Measurements from ENCODE around the gene DDR1.

Gene DDR1

DNA sequence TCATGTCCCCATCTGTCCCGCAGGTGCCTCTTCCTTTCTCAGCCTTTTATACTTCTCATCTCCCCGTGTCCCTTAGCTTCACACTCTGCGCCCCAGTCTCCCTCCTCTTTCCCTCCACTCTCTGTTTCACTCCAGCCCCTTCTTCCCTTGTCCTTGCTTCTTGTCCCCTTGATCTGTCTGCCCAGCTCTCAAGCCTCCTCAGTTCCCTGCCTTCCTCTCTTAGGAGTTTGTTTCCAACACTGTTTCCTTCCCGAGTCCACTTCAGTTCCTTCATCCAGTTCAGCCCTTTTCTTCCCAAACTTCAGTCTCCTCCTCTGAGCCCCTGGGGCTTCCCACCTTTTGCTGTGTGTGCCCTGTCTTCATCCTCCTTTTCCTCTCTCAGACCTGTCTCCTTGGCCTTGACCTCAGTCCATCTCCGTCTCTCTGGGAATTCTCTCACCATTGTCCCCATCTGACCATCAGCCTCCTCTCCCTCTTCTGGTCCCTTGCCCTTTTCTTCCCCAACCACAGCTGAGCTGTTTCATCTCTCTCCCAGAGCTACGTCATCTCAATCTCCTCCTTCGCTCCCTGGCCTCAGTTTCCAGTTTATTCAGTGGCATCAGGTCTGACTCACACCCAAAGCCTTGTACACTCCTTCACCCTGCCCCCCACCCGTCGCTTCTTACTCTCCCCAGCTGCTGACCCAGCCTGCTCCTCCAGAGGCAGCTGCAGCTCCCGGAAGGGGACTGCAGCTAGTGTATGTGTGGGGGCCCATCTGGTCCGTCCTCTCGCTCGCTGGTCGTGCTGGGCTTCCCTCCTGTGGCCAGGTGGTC lies 2.7 kb upstream of the DDR1 start:
- DNase-seq, result no peak

DNA sequence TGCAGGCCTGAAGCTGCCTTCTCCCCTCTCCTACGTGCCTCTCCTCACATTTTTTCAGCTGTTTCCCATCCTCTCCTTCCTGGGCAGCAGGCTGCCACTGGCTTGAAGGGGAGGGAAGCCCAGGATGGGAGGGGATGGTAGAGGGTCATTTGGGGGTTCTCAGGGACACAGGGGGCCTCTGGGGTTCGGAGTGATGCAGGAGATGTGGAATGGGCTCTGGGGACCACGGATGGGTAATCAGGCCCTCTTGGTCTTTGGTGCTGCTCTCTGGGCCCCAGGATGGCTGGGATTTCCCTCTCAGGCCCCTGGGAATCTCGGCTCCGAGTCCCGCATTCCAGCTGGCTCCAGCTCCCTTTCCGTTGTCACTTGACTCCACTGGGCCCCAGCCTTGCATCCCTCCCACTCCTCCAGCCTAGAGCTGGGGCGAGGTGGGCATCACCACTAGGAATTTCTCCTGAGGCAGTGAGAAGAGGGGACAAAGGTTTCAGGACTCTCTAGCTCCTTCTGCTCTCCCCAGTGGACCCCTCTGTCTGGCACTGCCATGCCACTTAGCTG lies 2.0 kb upstream of the DDR1 start:
- DNase-seq, result no peak

DNA sequence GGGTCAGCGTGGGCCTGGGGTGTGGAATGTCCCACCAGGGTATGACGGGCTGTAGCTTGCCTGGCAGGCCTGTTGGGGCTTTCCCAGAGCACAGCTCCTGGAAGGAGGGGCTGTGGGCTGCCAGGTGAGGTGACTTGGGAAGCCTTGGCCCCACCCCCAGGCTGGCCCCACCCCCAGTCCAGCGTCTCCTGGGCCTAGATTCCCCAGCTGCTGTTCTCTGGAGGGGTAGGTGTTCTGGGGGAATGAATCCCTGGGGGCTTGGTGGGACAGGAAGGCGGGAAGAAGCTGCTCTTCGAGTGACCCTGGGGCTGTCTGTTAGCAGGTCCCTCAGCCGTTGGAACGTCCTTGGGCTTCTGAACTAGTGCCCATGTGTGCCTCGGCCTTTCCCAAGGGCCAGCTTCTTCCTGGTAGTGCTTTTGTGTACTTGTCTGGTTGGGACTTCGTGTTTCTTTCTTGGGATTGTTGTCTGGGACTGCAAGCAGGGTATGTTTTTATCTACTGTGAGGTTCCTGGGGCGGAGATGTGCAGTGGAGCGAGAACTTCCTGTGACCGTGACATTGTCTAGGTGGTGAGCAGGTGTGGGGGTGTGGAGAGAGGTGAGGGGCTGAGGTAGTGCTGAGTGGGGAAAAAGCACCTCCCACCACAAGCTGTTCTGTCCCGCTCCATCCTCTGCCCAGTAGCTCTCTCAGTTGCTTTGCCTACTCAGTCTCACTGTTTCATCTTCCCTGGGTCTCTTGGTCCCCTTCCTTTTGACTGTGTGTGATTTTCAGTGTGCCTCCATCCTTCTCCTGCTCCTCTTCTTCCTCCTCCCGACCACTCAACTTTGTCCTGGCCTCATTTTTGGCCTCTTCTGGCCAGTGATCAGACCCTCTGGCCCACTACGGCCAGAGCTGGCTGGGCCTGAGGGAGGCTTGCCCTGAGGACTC lies 1.3 kb upstream of the DDR1 start:
- DNase-seq, result peak in 1 of 2 donors; percentile 22

DNA sequence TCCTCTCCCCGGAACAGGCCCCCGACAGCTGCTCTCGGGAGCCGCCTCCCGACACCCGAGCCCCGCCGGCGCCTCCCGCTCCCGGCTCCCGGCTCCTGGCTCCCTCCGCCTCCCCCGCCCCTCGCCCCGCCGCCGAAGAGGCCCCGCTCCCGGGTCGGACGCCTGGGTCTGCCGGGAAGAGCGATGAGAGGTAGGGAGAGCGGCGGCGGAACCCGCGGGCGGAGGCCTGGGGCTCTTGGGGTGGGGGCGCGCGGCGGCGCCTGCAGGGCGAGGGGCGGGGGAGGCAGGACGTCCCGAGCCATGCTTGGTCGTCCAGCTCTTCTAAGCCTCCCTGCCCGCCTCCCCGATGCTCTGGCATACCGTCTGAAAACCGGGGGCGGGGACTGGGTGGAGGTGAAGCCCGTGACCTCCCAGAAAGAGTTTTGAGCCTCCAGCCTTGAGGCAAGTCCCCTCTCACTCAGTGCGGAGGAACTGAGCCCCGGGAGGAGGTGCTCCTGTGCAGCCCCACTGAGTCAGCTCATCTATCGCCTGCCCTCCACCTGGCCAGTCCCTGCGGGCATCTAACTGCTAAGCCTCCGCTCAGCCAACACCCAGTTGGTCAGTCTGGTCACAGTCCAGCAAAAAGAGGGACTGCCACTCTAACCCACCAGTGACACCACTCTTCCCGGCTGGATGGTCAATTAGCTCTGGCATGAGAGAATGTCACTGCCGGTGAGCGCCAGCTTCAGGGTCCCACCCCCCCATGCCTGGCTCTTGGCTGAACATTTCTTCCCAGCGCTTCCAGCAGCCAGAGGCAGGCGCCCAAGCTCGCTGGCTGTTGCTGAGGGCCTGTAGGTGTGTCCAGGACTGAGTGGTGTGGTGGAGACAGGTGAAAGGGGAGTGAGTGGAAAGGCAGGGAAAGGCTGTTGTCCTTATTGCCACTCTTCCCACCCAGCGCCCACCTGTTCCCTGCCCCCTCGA lies 482 bp downstream of the DDR1 start:
- peak; percentile 51 to 64 for DNase-seq

DNA sequence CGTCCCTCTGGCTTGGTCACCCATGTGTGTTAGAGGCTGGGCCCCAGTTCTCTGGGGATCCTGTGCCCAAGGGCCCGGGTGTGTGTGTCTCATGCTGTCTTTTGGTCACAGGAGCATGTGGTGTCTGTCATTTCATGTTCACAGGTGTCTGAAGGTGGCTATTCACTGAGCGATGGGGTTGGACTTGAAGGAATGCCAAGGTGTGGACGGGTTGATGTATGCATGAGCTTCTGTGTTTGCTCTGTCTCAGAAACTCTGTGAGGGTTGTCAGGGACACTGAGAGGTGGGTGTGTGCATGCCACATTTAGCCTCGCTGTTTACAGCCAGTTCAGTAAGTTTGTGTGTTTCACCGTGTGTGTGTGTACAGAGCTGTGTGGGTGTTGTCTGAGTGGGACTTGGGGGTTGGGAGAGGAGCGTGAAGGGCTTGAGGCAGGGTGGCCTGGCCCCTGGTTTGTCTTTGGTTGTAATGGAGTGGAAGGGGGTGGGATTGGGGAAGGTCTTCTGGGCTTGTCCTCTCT lies 1.2 kb downstream of the DDR1 start:
- DNase-seq, result peak in 1 of 2 donors; percentile 20

DNA sequence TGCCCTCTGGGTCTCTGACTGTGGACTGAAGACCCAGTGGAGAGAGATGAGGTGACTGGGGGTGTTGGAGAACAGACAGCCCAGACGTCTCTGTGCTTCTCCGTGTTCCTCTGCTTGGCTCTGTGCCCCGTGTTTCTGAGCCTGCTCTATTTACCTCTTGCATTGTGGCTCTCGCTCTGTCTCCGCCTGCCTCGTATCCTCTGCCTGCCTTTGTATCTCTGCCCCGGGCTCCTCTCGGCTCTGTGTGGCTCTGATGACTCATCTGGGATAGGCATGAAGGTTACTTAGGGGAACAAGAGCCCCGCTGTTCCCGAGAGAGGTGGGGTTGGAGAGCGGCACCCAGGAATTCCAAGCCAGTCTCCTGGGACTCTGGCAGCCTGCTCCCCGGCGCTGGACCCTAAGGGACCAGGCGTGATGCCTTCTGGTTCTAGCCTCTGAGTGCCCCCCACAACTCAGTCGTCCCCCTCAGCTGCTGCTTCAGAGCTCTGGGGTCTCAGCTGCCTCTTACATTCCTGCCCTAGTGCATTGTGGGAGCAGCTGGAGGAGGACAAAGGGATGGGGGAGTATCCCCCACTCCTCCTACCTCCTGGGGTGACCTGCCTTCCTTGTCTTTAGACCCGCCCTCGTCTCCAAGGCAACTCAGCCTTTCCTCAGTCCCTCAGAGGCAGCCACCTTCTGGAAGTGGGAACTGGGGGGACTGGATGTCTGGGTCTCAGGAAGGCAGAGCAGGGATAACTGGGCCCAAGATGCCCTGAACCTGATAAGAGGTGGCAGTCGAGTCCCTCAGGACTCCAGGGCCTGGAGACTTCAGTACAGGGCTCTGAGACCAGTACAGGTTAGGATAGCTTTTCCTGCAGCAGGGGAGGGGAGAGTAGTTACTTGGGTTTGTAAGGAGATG lies 1.9 kb downstream of the DDR1 start:
- peak; percentile 24 to 28 for DNase-seq

DNA sequence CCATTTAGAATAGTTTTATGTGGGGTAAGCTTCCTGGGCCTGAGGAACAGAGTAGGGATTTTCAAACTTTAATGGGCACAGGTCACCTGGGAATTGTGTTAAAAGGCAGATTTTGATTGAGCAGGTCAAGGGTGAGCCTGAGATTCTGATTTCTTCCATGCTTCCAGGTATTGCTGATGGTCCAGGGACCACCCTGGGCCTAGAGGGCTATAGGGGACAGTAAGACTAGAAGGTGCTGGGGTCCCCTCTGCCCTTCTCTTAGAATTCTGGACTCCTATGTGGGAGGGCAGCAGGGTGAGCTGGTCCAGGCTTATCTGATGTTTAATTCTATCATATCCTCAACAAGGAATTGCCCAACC lies 2.6 kb downstream of the DDR1 start:
- DNase-seq, result no peak

DNA sequence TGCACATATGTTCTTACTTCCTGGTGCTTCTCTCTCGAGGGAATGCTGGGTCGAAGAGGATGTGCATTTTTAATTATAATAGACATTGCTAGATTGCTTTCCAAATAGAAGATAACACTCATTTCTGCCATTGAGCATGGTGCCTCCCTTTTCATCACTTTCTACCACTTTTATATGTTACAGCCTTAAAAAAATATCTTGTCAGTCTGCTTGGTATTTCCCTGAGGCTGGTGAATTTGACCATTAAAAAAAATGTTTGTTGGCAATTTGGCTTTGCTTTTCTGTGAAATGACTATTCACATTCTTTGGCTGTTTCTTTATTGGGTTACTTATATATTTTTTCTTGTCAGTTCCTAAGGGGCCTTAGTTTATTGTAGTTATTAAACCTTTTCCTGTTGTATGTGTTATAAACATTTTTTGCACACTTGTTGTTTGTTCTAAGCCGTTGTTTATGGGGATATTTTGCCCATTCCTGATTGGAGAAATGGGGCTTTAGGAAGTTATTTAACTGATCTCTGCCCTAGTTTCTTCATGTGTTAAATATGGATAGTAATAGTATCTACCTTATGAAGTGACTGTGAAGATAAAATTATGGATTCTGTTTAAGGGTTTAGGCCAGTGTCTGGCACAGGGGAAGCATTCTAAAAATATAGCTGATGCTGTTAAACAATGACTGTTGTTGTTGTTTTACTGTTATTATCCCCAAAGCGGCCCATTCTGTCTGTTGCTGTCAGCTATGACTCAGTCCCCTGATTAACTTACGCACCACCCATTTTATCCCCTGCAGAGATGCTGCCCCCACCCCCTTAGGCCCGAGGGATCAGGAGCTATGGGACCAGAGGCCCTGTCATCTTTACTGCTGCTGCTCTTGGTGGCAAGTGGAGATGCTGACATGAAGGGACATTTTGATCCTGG lies 3.8 kb downstream of the DDR1 start:
- no peak for DNase-seq

DNA sequence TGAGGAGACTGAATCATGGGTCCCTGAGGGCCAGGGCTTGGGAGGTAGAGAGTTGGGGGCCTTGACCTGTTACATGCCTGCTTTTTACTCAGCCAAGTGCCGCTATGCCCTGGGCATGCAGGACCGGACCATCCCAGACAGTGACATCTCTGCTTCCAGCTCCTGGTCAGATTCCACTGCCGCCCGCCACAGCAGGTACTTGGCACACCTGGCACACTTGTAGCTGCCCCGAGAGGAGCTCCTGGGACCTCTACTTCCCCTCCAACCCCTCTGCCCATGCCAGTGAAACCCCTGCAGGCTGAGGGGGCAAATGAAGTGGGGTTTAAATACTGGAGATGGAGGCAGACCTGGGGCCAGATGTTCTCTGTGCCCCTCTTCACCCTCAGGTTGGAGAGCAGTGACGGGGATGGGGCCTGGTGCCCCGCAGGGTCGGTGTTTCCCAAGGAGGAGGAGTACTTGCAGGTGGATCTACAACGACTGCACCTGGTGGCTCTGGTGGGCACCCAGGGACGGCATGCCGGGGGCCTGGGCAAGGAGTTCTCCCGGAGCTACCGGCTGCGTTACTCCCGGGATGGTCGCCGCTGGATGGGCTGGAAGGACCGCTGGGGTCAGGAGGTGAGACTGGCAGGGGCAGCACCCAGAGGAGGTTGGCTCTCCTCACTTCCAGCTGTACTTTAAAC lies 4.6 kb downstream of the DDR1 start:
- DNase-seq, result no peak

DNA sequence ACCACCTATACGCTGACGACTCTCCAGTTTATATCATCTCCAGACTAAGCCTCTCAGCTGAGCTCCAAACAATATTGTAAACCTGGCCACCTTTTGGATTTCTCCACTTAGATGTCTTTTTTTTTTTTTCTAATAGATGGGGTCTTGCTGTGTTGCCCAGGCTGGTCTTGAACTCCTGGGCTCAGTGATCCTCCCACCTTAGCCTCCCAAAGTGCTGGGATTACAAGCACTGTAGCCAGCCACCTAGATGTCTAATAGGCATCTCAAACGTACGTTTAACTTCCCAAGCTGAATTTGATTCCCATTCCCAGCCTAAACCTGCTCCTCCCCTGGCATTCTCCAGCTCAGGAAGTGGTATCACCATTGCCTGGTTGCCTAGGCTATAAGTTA lies 5.2 kb downstream of the DDR1 start:
- DNase-seq, result no peak

DNA sequence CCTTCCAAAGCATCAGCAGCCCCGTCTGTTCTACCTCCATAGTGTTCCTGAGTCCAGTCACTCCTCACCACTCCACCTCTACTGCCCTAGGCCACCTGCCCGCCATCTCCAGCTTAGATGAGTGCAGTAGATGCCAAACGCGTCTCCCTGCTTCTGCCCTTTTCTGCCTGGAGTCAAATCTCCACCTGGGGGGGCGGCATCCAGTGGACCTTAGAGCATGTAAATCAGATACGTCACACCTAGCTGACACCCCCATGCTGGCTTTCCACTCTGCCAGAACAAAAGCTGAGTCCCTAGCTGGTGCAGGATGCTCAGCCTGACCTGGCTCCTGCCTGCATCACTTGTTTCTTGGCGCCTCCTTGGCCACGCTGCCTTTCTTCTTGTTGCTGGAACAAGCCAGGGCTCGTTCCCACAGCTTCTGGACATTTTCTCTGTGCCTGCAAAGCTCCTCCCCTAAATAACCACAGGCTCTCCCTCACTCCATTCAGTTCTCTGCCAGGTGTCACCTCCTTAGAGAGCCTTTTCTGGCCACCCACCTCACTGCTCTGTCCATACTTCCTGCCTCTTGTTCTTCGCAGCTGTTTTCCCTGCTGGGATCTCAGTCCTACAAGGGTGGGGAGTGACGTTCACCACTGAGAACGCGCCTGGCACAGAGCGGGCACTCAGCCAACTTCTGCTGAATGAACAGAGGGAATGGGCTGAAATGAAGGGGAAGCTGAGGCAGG lies 5.8 kb downstream of the DDR1 start:
- no peak for DNase-seq

DNA sequence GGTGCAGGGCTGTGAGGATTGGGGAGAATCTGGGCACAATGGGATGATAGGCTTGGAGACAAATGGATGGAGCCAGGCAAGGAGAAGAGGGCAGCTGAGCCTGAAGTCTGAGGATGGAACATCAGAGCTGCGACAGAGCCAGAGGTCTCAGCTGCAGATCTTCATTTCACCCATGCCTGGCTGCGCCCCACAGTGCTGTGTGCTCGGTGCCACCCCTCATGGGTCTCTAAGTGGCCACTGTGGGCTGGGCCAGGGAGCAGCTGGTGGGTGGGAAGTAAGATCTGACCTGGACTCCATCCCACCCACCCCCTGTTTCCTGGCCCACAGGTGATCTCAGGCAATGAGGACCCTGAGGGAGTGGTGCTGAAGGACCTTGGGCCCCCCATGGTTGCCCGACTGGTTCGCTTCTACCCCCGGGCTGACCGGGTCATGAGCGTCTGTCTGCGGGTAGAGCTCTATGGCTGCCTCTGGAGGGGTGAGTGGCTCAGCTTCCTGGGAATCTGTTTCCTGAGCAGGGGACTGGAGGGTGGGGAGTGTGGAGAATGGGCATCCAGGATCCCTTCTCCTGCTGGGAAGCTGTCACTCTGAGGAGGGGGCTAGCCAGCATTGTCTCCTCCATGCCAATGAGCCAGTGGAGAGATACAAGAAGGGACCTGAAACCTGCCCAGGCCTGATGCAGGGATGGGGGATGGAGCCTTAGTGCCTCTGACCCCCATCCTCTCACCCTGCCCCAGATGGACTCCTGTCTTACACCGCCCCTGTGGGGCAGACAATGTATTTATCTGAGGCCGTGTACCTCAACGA lies 6.5 kb downstream of the DDR1 start:
- no peak for DNase-seq

DNA sequence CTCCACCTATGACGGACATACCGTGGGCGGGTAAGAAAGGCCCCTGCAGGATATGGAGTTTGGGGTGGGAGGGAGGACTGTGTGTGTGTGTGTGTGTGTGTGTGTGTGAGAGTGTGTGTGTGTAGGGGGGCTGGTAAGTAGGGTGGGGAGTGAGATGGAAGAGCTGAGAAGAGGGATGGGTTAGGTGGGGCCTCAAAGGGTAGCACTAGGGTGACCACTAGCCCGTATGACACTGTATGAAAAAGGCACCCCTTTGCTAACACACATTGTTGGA lies 7.1 kb downstream of the DDR1 start:
- DNase-seq, result no peak

DNA sequence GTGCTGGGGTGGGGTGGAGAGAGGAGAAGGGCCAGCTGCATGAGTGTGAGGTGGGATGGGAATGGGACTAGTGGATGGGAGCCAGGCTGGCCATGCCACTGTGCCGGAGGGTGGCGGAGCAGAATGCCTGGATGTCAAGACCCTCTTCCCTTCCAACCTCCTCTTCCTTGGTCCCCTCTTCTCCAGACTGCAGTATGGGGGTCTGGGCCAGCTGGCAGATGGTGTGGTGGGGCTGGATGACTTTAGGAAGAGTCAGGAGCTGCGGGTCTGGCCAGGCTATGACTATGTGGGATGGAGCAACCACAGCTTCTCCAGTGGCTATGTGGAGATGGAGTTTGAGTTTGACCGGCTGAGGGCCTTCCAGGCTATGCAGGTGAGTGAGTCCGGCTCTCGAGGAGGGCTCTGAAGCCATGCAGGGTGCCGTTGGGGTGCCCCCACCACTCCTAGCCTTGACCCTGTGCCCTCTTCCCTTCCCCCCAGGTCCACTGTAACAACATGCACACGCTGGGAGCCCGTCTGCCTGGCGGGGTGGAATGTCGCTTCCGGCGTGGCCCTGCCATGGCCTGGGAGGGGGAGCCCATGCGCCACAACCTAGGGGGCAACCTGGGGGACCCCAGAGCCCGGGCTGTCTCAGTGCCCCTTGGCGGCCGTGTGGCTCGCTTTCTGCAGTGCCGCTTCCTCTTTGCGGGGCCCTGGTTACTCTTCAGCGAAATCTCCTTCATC lies 7.7 kb downstream of the DDR1 start:
- DNase-seq, result no peak

DNA sequence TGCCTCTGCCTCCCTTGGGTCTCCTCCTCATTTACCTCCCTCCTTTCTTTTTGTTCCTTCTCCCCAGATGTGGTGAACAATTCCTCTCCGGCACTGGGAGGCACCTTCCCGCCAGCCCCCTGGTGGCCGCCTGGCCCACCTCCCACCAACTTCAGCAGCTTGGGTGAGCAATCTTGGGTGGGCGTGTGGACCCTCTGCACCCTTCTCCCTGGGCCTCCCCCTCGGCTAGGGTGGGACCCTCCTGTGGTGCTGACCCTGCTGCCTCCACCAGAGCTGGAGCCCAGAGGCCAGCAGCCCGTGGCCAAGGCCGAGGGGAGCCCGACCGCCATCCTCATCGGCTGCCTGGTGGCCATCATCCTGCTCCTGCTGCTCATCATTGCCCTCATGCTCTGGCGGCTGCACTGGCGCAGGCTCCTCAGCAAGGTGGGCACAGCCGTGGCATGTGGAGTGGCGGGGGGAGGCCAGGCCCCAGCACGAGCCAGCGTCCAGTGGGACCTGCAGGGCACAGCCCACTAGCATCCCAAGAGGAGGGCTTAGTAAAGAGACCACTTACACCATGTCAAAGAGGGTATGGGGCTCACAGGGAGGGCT lies 8.8 kb downstream of the DDR1 start:
- no peak for DNase-seq

DNA sequence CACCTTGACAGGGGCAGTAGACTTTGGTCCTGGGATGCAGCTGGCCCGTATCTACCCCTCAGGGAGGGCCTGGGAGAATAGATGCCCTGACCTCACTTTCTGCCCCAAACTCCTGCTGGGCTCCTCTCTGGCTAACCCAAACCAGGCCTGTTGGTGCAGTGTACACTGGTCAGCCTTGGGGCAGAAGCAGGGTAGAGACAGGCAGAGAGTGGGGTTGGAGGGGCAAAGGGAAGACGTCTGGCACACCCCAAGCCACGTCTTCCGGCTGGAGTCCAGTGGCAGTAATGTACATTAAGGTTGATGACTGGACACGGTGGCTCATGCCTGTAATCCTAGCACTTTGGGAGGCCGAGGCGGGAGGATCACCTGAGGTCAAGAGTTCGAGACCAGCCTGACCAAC lies 9.3 kb downstream of the DDR1 start:
- DNase-seq, result no peak

DNA sequence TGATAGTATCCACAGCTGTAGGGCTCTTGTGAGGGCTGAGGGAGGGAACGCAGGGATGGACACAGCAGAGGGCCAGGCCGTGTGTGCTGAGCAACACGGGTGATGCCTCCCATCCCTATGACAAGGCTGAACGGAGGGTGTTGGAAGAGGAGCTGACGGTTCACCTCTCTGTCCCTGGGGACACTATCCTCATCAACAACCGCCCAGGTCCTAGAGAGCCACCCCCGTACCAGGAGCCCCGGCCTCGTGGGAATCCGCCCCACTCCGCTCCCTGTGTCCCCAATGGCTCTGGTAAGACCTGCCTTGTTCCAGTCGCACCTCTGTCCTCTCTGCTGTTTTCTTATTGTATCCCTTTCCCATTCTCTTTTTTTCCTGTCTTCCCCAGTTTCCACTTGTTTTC lies 10.1 kb downstream of the DDR1 start:
- DNase-seq, result no peak

Measured in stimulated activated CD4-positive, alpha-beta T cell treated with anti-CD3 and anti-CD28 coated beads, Interleukin-2, amount 100 ng/mL, for 24 hours (primary cell).